ENCODE results near the gene MBD3L5. TPM values are rescaled to one million over a fixed set of nuclear protein-coding genes. Genes with fewer than 3 reads are reported as not detected.
"Not testable (repeated sequence)": the region's sequence is repeated elsewhere in the genome, so short reads cannot be mapped to it uniquely, and the experiment has no call there.

Gene MBD3L5
- total RNA-seq, 2 donors from 2014 or later = not detected

- H3K9me3 ChIP-seq; H3K27me3 ChIP-seq; H3K4me1 ChIP-seq; H3K4me3 ChIP-seq; H3K9ac ChIP-seq (ENCODE audit: low read depth in 2 of 2, low read length in 2 of 2); H3K27ac ChIP-seq; H3K36me3 ChIP-seq; DNase-seq; intact Hi-C loops (cut with DNase I): not testable (repeated sequence)
Measured at GRCh38 chr19:7041563-7041962, 11.2 kb downstream of the MBD3L5 start.

- H3K4me3 ChIP-seq; H3K27ac ChIP-seq; H3K36me3 ChIP-seq; H3K27me3 ChIP-seq; H3K9me3 ChIP-seq; intact Hi-C loops (cut with DNase I); DNase-seq; H3K9ac ChIP-seq (ENCODE audit: low read depth in 2 of 2, low read length in 2 of 2); H3K4me1 ChIP-seq: not testable (repeated sequence)
Measured at GRCh38 chr19:7049021-7049420, 18.6 kb downstream of the MBD3L5 start, which contains the start of gene MBD3L2. Gene MBD3L2 (plus strand): TSS chr19:7049321. CDS start chr19:7049374, 53 bp downstream.

GRCh38 chr19:7051421-7051820 lies 21.0 kb downstream of the MBD3L5 start:
- H3K27ac ChIP-seq; H3K27me3 ChIP-seq; H3K36me3 ChIP-seq; H3K9ac ChIP-seq (ENCODE audit: low read depth in 2 of 2, low read length in 2 of 2); H3K9me3 ChIP-seq; H3K4me3 ChIP-seq; H3K4me1 ChIP-seq; intact Hi-C loops (cut with DNase I); DNase-seq: not testable (repeated sequence)

GRCh38 chr19:7052896-7053295 lies 22.5 kb downstream of the MBD3L5 start:
- H3K9ac ChIP-seq (ENCODE audit: low read depth in 2 of 2, low read length in 2 of 2); H3K4me3 ChIP-seq; intact Hi-C loops (cut with DNase I); H3K36me3 ChIP-seq; H3K4me1 ChIP-seq; H3K27ac ChIP-seq; DNase-seq; H3K9me3 ChIP-seq; H3K27me3 ChIP-seq: not testable (repeated sequence)

- intact Hi-C loops (cut with DNase I); H3K9ac ChIP-seq (ENCODE audit: low read depth in 2 of 2, low read length in 2 of 2); DNase-seq; H3K9me3 ChIP-seq; H3K27ac ChIP-seq; H3K36me3 ChIP-seq; H3K4me3 ChIP-seq; H3K27me3 ChIP-seq; H3K4me1 ChIP-seq: not testable (repeated sequence)
Measured at GRCh38 chr19:7054635-7055368, 24.4 kb downstream of the MBD3L5 start.

GRCh38 chr19:7055679-7056078 lies 25.3 kb downstream of the MBD3L5 start:
- DNase-seq; H3K4me3 ChIP-seq; H3K9me3 ChIP-seq; H3K9ac ChIP-seq (ENCODE audit: low read depth in 2 of 2, low read length in 2 of 2); H3K27ac ChIP-seq; H3K4me1 ChIP-seq; H3K27me3 ChIP-seq; H3K36me3 ChIP-seq; intact Hi-C loops (cut with DNase I): not testable (repeated sequence)

GRCh38 chr19:7056371-7056770 lies 26.0 kb downstream of the MBD3L5 start:
- H3K36me3 ChIP-seq; H3K4me3 ChIP-seq; H3K27me3 ChIP-seq; H3K4me1 ChIP-seq; H3K27ac ChIP-seq; intact Hi-C loops (cut with DNase I); DNase-seq; H3K9me3 ChIP-seq; H3K9ac ChIP-seq (ENCODE audit: low read depth in 2 of 2, low read length in 2 of 2): not testable (repeated sequence)

- intact Hi-C loops (cut with DNase I); DNase-seq; H3K27me3 ChIP-seq; H3K9ac ChIP-seq (ENCODE audit: low read depth in 2 of 2, low read length in 2 of 2); H3K4me1 ChIP-seq; H3K36me3 ChIP-seq; H3K4me3 ChIP-seq; H3K9me3 ChIP-seq; H3K27ac ChIP-seq: not testable (repeated sequence)
Measured at GRCh38 chr19:7058576-7058975, 28.2 kb downstream of the MBD3L5 start, which contains the start of gene MBD3L3. Gene MBD3L3 (minus strand): TSS chr19:7058676. CDS start chr19:7058605, 71 bp downstream.

GRCh38 chr19:7059977-7060376 lies 29.6 kb downstream of the MBD3L5 start:
- H3K4me3 ChIP-seq; intact Hi-C loops (cut with DNase I); H3K9me3 ChIP-seq; H3K9ac ChIP-seq (ENCODE audit: low read depth in 2 of 2, low read length in 2 of 2); H3K4me1 ChIP-seq; H3K27ac ChIP-seq; H3K27me3 ChIP-seq; H3K36me3 ChIP-seq; DNase-seq: not testable (repeated sequence)

- Histone ChIP-seq H3K27ac (no peak overlapping the region), H3K9me3 (no peaks in the 10 kb centered on the region)
- intact Hi-C loops (cut with DNase I) = no loop called here
Measured at GRCh38 chr19:7063339-7063738, 33.0 kb downstream of the MBD3L5 start.

More at GRCh38 chr19:7063339-7063738, 33.0 kb downstream of the MBD3L5 start:
- H3K9ac ChIP-seq (ENCODE audit: low read depth in 2 of 2, low read length in 2 of 2) = no peak overlapping the region
- no peaks in the 10 kb centered on the region for H3K36me3 ChIP-seq
- no peaks in the 10 kb centered on the region for H3K27me3 ChIP-seq
- no peaks in the 10 kb centered on the region for H3K4me1 ChIP-seq
- no peak for TF ChIP-seq CTCF (IDR thresholded peaks at IDR 0.05)
- no peak for DNase-seq
- no peak overlapping the region for H3K4me3 ChIP-seq

All from colonic mucosa (tissue), 4 donors.